ENCODE measurements around the gene BAIAP2. TPM values are rescaled to one million over a fixed set of nuclear protein-coding genes. Genes with fewer than 3 reads are reported as not detected.

Gene BAIAP2
- total and polyA plus RNA-seq, 2 donors (not counting 3 experiments of a cell fraction or from before 2014, with no cell fraction given), result 12.3 to 18.6 TPM

DNA sequence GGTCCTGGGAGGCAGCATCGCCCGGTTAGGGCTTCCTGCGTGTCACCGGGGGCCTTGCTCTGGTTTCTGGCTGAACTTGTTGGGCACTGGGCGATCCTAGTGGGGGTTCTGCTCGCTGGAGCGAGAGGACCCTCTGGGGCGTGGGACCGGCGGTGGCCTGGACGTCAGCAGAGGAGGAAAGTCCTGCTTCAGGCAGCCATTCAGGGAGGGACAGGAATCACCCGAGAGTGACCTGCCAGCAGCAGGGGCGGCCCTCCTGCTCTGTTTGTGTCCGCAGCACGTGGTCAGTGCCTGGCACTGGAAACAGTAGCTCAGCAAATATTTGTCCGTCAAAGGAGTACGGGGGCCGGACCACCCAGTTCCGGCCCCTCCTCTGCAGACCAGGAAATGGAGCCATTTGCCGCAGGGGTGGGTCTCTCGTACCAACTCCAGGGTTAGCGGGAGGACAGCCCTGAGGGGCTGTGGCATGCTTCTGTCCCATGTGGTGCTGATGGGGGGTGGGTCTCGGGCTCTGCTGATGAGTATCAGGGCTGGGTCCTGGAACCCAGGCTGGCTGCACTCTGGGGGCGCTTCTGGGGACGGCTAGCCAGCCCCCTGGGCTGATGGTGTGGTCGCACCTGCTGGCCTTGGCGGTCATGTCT, 48.3 kb downstream of the BAIAP2 start:
- H3K27me3 ChIP-seq (ENCODE audit: control insufficient read depth in 2 of 2, insufficient read depth in 2 of 2, low read length in 2 of 2), result no peaks in the 10 kb centered on the region
- CTCF ChIA-PET, result interaction anchor here (1.0 to 1.2 kb wide), 2 partner anchors 14 to 18 kb away, joined by 3 to 4 read pairs; no protein-coding TSS in a partner anchor
- BruUV-seq (replicated peaks), result no TSS peak
- H4K20me1 ChIP-seq (replicated peaks; ENCODE audit: control insufficient read depth, extremely low read depth, insufficient read depth, low read length), result no peaks in the 10 kb centered on the region
- no peaks in the 10 kb centered on the region for H3K4me1 ChIP-seq (ENCODE audit: control insufficient read depth, extremely low read depth, insufficient read depth, low read length)
- dilution Hi-C loops (cut with MboI; ENCODE audit: extremely low pct_ligation_motif_present, low sequenced_read_pairs), result no loop called here
- intact Hi-C loops (cut with micrococcal nuclease), result no loop called here
- TF ChIP-seq GATA2 (IDR thresholded peaks at IDR 0.05; ENCODE audit: insufficient read depth, insufficient read length, low read depth, low read length), result no peak
- TF ChIP-seq POLR2AphosphoS5 (IDR thresholded peaks at IDR 0.05; ENCODE audit: insufficient read depth, low read depth, low read length), result no peak
- TF ChIP-seq, protein P1, sequence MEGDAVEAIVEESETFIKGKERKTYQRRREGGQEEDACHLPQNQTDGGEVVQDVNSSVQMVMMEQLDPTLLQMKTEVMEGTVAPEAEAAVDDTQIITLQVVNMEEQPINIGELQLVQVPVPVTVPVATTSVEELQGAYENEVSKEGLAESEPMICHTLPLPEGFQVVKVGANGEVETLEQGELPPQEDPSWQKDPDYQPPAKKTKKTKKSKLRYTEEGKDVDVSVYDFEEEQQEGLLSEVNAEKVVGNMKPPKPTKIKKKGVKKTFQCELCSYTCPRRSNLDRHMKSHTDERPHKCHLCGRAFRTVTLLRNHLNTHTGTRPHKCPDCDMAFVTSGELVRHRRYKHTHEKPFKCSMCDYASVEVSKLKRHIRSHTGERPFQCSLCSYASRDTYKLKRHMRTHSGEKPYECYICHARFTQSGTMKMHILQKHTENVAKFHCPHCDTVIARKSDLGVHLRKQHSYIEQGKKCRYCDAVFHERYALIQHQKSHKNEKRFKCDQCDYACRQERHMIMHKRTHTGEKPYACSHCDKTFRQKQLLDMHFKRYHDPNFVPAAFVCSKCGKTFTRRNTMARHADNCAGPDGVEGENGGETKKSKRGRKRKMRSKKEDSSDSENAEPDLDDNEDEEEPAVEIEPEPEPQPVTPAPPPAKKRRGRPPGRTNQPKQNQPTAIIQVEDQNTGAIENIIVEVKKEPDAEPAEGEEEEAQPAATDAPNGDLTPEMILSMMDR (IDR thresholded peaks at IDR 0.05; ENCODE audit: extremely low read depth in 1 of 2, insufficient read depth in 1 of 2, low read depth in 1 of 2, low read length in 2 of 2), result no peak
- TF ChIP-seq, protein P2, sequence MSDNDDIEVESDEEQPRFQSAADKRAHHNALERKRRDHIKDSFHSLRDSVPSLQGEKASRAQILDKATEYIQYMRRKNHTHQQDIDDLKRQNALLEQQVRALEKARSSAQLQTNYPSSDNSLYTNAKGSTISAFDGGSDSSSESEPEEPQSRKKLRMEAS (IDR thresholded peaks at IDR 0.05; ENCODE audit: insufficient read depth, insufficient read length), result no peak
- no peak for TF ChIP-seq MYC (IDR thresholded peaks at IDR 0.05; ENCODE audit: low read depth, low read length)
- TF ChIP-seq FOS (IDR thresholded peaks at IDR 0.05; ENCODE audit: borderline replicate concordance, insufficient read depth, low read length), result no peak
- no peak for TF ChIP-seq JUN (IDR thresholded peaks at IDR 0.05; ENCODE audit: borderline replicate concordance, insufficient read depth, insufficient read length, low read depth)
- no peak for TF ChIP-seq EZH2 (IDR thresholded peaks at IDR 0.05; ENCODE audit: borderline replicate concordance, low read depth, low read length, severe bottlenecking)
- no peak for TF ChIP-seq POLR2A (IDR thresholded peaks at IDR 0.05; ENCODE audit: low read depth, low read length)
- H2AFZ ChIP-seq (ENCODE audit: low read depth, low read length), result no peak overlapping the region
- no peaks in the 10 kb centered on the region for H3K9me1 ChIP-seq (replicated peaks; ENCODE audit: control insufficient read depth, extremely low read depth, insufficient read depth, low read length)
- no peak overlapping the region for H3K9ac ChIP-seq (replicated peaks; ENCODE audit: extremely low read depth, insufficient read depth, low read length)
- no peak overlapping the region for H3K27ac ChIP-seq (ENCODE audit: insufficient read depth, low read depth, low read length)
- H3K36me3 ChIP-seq (ENCODE audit: control insufficient read depth in 2 of 2, extremely low read depth in 1 of 2, insufficient read depth in 2 of 2, low read length in 2 of 2), result no peaks in the 10 kb centered on the region
- H3K4me3 ChIP-seq (replicated peaks in 1 of 3; ENCODE audit: insufficient read depth in 1 of 3, low read depth in 1 of 3, low read length in 3 of 3), result no peak overlapping the region
- H3K79me2 ChIP-seq (ENCODE audit: control insufficient read depth, insufficient read depth, low read length), result no peaks in the 10 kb centered on the region
- no peak overlapping the region for H3K4me2 ChIP-seq (ENCODE audit: insufficient read depth, low read length)
- peak; percentile 20 for DNase-seq (ENCODE audit: low read depth, low spot score)
- POLR2A ChIA-PET, result no interaction called here
- no peaks in the 10 kb centered on the region for H3K9me3 ChIP-seq (replicated peaks; ENCODE audit: control insufficient read depth, insufficient read depth, low read length)
- FAIRE-seq, result no peak

Measured in endothelial cell of umbilical vein (primary cell).